Stomach (tissue), 4 donors: Measurements from ENCODE around the gene CBX3.

Experiments used
- CTCF ChIP-seq, 7 experiments: fragments of 450-650 bp in 4 of 7; fragments of 200-600 bp in 3 of 7; sonication (generic) in 3 of 7; IDR thresholded peaks; one replicate each; pipeline ENCODE4 v1.5.1; 2016 to 2019; ENCODE audit warnings: antibody characterized with exemption in 7 of 7, control low read depth in 2 of 7, mild to moderate bottlenecking in 1 of 7
- EP300 ChIP-seq: sonication (generic); formaldehyde crosslinking; IDR thresholded peaks from one replicate; pipeline ENCODE4 v1.6.1; 2017; ENCODE audit warnings: antibody characterized with exemption
- POLR2A ChIP-seq, 4 donors: fragments of 450-650 bp; IDR thresholded peaks; one replicate each; pipeline ENCODE4 v1.6.1; 2016; ENCODE audit warnings: antibody characterized with exemption in 4 of 4, control low read depth in 2 of 4, mild to moderate bottlenecking in 1 of 4, moderate library complexity in 1 of 4
- POLR2AphosphoS5 ChIP-seq, 3 donors: sonication (generic); formaldehyde crosslinking; IDR thresholded peaks; one replicate each; pipeline ENCODE4 v1.6.1; 2016; ENCODE audit warnings: antibody characterized with exemption in 3 of 3

- TF ChIP-seq CTCF (IDR thresholded peaks at IDR 0.05) (no peak), POLR2AphosphoS5 (IDR thresholded peaks at IDR 0.05) (no peak), POLR2A (IDR thresholded peaks at IDR 0.05) (no peak), EP300 (no peak)
Measured at GRCh38 chr7:26166684-26167266, 34.8 kb upstream of the CBX3 start.
